Esophagus squamous epithelium (tissue), 5 donors: Measurements from ENCODE around the gene NTN3. TPM values are rescaled to one million over a fixed set of nuclear protein-coding genes. Genes with fewer than 3 reads are reported as not detected.

Source experiments
- DNase-seq: peaks from one replicate; lab custom pipeline; 2025; lab: John Stamatoyannopoulos, UW
- H3K27ac ChIP-seq, 4 donors: fragments of 200-600 bp; sonication (generic); one replicate each; pipeline ENCODE4 v1.5.1; 2016 to 2019; ENCODE audit warnings: mild to moderate bottlenecking in 1 of 4
- H3K27me3 ChIP-seq, 4 donors: fragments of 200-600 bp; sonication (generic); 1 replicate in 3 of 4; 2 replicates in 1 of 4; pipeline versions ENCODE4 v1.5.1 to v1.6.0; 2017 to 2021; ENCODE audit warnings: antibody characterized with exemption in 1 of 4
- H3K36me3 ChIP-seq, 3 donors: fragments of 200-600 bp; sonication (generic); one replicate each; pipeline ENCODE4 v1.5.1; 2016 to 2019
- H3K4me1 ChIP-seq, 3 donors: fragments of 200-600 bp; sonication (generic); one replicate each; pipeline ENCODE4 v1.5.1; 2017 to 2019
- H3K4me3 ChIP-seq, 4 donors: fragments of 200-600 bp; sonication (generic); 1 replicate in 3 of 4; 2 replicates in 1 of 4; pipeline ENCODE4 v1.5.1; 2016 to 2019; ENCODE audit warnings: mild to moderate bottlenecking in 2 of 4, moderate library complexity in 1 of 4
- H3K9me3 ChIP-seq, 3 donors: fragments of 200-600 bp; sonication (generic); one replicate each; pipeline ENCODE4 v1.5.1; 2016 to 2019
- CTCF ChIP-seq, 6 experiments: fragments of 450-650 bp in 4 of 6; fragments of 200-600 bp in 2 of 6; sonication (generic) in 2 of 6; IDR thresholded peaks; one replicate each; pipeline ENCODE4 v1.5.1; 2016 to 2019; ENCODE audit warnings: antibody characterized with exemption in 6 of 6, mild to moderate bottlenecking in 4 of 6, moderate library complexity in 4 of 6
- POLR2A ChIP-seq, 4 donors: fragments of 450-650 bp; IDR thresholded peaks; one replicate each; pipeline ENCODE4 v1.6.1; 2017; ENCODE audit warnings: antibody characterized with exemption in 4 of 4, mild to moderate bottlenecking in 4 of 4, moderate library complexity in 3 of 4
- WGBS, 2 donors: methylation state at CpG; one replicate each; pipeline ENCODE4 v1.1.5; 2018; 5-methylcytosine and 5-hydroxymethylcytosine counted together
- intact Hi-C: fragments of 100-400 bp; cut with DNase I; formaldehyde crosslinking; loops from one replicate; pipeline ENCODE4 v1.15.0; 2022
- total RNA-seq, 4 donors: library from RNA; depleted of rRNA; stranded (reverse); fragments of >200 nt; gene quantifications; one replicate each; pipeline ENCODE4 v1.1.0, GENCODE V29; 2016
- donor health status: DM: yes; HTN: yes; CAD: no.

The NTN3 gene
- total RNA-seq, 4 donors from 2014 or later: 0.38 TPM; not detected in 3

GRCh38 chr16:2470603-2471015 is 488 bp upstream of the NTN3 start:
- Histone ChIP-seq H3K27me3 (peaks cover 4 to 75% (median 18%) of the 10 kb centered on the region in 4 donors), H3K9me3 (no peaks in the 10 kb centered on the region), H3K4me1 (peaks cover 31 to 83% (median 59%) of the 10 kb centered on the region in 3 donors), H3K27ac (no peak overlapping the region), H3K4me3 (peak overlapping the region in 1 of 4 donors; percentile 36), H3K36me3 (no peaks in the 10 kb centered on the region)
- 20% methylated on average over 1 of the region's 9 CpGs; no CpG with 5 or more reads in 1 of the 2 donors for WGBS, 2 donors
- no peak for DNase-seq
- TF ChIP-seq CTCF (IDR thresholded peaks at IDR 0.05): no peak
- no peak for TF ChIP-seq POLR2A (IDR thresholded peaks at IDR 0.05)
- intact Hi-C loops: no loop called here

GRCh38 chr16:2471653-2472487 is 773 bp downstream of the NTN3 start:
- peaks cover 35 to 90% (median 65%) of the 10 kb centered on the region in 3 donors for H3K4me1 ChIP-seq
- H3K4me3 ChIP-seq: peak overlapping the region in 3 of 4 donors; percentile 1 to 58 (median 36)
- no peaks in the 10 kb centered on the region for H3K36me3 ChIP-seq
- no peak for TF ChIP-seq POLR2A (IDR thresholded peaks at IDR 0.05)
- no peak for TF ChIP-seq CTCF (IDR thresholded peaks at IDR 0.05)
- intact Hi-C loops: no loop called here
- no peak for DNase-seq
- WGBS, 2 donors: no CpG with 5 or more reads among the region's 61 CpGs
- peaks cover 4 to 76% (median 18%) of the 10 kb centered on the region in 4 donors for H3K27me3 ChIP-seq
- H3K9me3 ChIP-seq: no peaks in the 10 kb centered on the region
- H3K27ac ChIP-seq: no peak overlapping the region

GRCh38 chr16:2472488-2472864 is 1.4 kb downstream of the NTN3 start:
- no peak overlapping the region for H3K4me3 ChIP-seq
- H3K27me3 ChIP-seq: peaks cover 4 to 70% (median 18%) of the 10 kb centered on the region in 4 donors
- H3K9me3 ChIP-seq: no peaks in the 10 kb centered on the region
- H3K27ac ChIP-seq: no peak overlapping the region
- H3K4me1 ChIP-seq: peaks cover 35 to 85% (median 63%) of the 10 kb centered on the region in 3 donors
- intact Hi-C loops: no loop called here
- H3K36me3 ChIP-seq: no peaks in the 10 kb centered on the region
- 97% methylated on average over 11 of the region's 27 CpGs; no CpG with 5 or more reads in 1 of the 2 donors for WGBS, 2 donors
- no peak for DNase-seq
- no peak for TF ChIP-seq POLR2A (IDR thresholded peaks at IDR 0.05)
- no peak for TF ChIP-seq CTCF (IDR thresholded peaks at IDR 0.05)

- intact Hi-C loops: no loop called here
- H3K27me3 ChIP-seq: peaks cover 4 to 65% (median 18%) of the 10 kb centered on the region in 4 donors
- H3K36me3 ChIP-seq: no peaks in the 10 kb centered on the region
- no peak for DNase-seq
- WGBS, 2 donors: 81% methylated on average over 7 of the region's 14 CpGs; no CpG with 5 or more reads in 1 of the 2 donors
- no peak for TF ChIP-seq POLR2A (IDR thresholded peaks at IDR 0.05)
- TF ChIP-seq CTCF (IDR thresholded peaks at IDR 0.05): no peak
- H3K27ac ChIP-seq: no peak overlapping the region
- no peaks in the 10 kb centered on the region for H3K9me3 ChIP-seq
- H3K4me1 ChIP-seq: peaks cover 35 to 80% (median 58%) of the 10 kb centered on the region in 3 donors
- no peak overlapping the region for H3K4me3 ChIP-seq
These were observed 1.9 kb downstream of the NTN3 start for GRCh38 chr16:2472885-2473445.

GRCh38 chr16:2473446-2473926 is 2.4 kb downstream of the NTN3 start:
- Histone ChIP-seq H3K9me3 (no peaks in the 10 kb centered on the region), H3K4me3 (peak overlapping the region; percentile 51 to 75 (median 70)), H3K4me1 (peaks cover 31 to 75% (median 52%) of the 10 kb centered on the region in 3 donors), H3K27ac (peak overlapping the region in 2 of 4 donors; percentile 47 to 84), H3K36me3 (no peaks in the 10 kb centered on the region), H3K27me3 (peaks cover 4 to 60% (median 18%) of the 10 kb centered on the region in 4 donors)
- no peak for TF ChIP-seq POLR2A (IDR thresholded peaks at IDR 0.05)
- TF ChIP-seq CTCF (IDR thresholded peaks at IDR 0.05): no peak
- intact Hi-C loops: no loop called here
- no peak for DNase-seq
- WGBS, 2 donors: 5 to 24% methylated on average over 4 to 9 of the region's 49 CpGs
